ENCODE measurements around the gene DNTT. TPM values are rescaled to one million over a fixed set of nuclear protein-coding genes. Genes with fewer than 3 reads are reported as not detected.

Gene DNTT
- total RNA-seq, 2 donors from 2014 or later: 0.18 TPM; not detected in 1

DNA sequence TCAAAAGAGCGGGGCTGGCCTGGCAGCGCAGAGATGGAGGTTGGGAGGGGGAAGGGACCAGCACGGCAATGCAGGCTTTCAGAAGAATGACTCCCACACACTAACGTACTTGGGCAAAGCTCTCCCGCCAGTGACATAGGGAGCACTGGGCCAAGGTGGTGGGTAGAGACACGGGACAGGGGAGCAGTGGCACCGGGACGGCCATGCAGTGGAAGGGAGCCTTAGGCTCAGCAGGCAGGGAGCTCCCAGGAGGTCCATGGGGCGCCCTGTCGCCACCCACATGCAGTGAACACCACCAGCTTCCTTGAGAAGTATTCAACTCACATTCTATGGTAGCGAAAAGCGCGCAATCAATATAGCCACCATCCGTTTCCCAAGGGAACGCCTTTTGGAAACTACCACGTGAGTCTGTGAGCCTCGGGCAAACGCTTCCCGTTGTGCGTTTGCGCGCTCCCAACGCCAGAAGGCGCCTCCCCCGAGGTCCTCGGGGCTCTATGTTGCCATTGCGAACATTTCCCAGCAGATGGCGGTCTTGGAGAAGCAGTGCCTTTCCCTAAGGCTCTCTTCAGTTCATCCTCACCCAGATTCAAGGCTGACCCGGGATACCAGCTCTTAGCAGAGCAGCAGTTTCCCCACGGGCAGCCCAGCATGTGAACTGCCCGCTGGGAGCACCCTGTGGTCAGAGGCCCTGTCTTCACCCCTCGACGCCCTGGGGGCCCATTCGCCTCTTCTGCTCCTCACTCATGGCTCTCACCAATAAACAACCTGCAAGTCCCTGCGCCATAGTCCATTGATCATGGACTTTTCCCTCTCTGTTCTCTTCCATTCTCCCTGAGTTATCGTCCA is 71.0 kb downstream of the DNTT start:
- ATAC-seq (peak; percentile 83 to 84), DNase-seq (ENCODE audit: low spot score in 2 of 2) (peak; percentile 81 to 83)
- Mint-ChIP-seq H3K27ac (no peak overlapping the region), H3K9me3 (no peaks in the 10 kb centered on the region), H3K36me3 (no peaks in the 10 kb centered on the region)

- DNase-seq (ENCODE audit: low spot score in 2 of 2) (no peak), ATAC-seq (peak in 1 of 2 donors; percentile 17)
- H3K36me3 Mint-ChIP-seq: no peaks in the 10 kb centered on the region
- no peaks in the 10 kb centered on the region for H3K9me3 Mint-ChIP-seq
- H3K27ac Mint-ChIP-seq: no peak overlapping the region
These were observed 72.2 kb downstream of the DNTT start for GRCh38 chr10:96376483-96376882.

DNA sequence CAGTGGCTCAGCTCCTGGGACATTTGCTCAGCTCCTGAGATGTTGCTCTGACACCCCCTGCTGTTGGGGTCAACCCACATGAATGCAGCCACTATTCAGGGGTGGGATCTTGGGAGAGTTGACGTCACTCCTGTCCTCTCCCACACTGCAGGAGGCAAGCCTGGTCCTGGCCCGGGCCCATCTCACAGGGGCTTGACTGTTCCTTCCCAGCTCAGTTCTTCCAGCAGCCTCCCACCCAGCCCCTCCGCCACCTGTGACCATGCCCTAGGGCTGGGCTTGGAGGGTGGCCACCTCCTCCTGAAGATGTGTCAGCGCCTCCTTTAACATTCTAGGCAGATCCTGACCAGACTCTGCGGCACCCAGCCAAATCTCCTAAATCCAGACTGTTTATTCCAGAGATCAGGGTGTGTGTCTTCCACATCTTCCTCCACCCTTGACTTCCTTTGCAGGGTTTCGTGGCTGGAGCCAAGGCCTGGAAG is 73.6 kb downstream of the DNTT start:
- Mint-ChIP-seq H3K36me3 (no peaks in the 10 kb centered on the region), H3K9me3 (no peaks in the 10 kb centered on the region), H3K27ac (no peak overlapping the region)
- DNase-seq (ENCODE audit: low spot score in 2 of 2) (no peak), ATAC-seq (no peak)

DNA sequence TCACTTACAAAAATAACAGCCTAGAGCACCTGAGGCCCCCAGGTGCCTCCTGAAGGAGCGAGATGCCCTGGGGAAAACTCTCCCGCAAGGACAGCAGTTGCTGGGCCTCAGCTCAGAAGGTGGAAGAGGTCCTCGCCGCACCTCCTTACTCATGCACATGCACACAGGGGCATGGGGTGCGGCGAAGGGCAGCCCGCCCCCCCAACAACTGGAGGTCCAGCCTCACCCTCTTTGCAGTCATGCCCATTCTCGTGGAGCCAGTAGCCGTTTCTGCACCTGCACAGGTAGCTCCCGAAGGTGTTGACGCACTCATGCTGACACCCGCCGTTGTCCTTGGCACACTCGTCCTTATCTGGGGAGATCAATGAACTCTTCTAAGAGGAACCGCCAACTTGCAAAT is 74.5 kb downstream of the DNTT start:
- ATAC-seq (no peak), DNase-seq (ENCODE audit: low spot score in 2 of 2) (no peak)
- Mint-ChIP-seq H3K27ac (no peak overlapping the region), H3K9me3 (no peaks in the 10 kb centered on the region), H3K36me3 (no peaks in the 10 kb centered on the region)

DNA sequence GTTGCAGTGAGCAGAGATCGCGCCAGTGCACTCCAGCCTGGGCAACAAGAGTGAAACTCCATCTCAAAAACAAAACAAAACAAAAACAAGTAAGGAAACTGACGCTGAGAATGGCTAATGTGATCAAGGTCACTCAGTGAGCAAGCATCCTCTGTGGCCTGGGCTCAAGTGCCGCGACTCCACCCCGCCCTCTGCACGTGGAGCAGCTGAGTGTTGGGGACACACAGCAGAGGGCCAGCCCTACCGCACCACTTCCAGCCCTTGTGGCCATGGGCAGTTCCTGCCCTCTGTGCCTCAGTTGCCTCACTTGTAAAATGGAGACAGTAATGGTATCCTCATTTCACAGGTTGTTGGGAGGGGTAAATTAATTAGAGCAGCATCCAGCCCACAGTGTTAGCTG is 75.5 kb downstream of the DNTT start:
- Mint-ChIP-seq H3K9me3 (no peaks in the 10 kb centered on the region), H3K27ac (no peak overlapping the region), H3K36me3 (no peaks in the 10 kb centered on the region)
- DNase-seq (ENCODE audit: low spot score in 2 of 2) (no peak), ATAC-seq (no peak)

- Mint-ChIP-seq H3K36me3 (no peaks in the 10 kb centered on the region), H3K9me3 (no peaks in the 10 kb centered on the region), H3K27ac (no peak overlapping the region)
- ATAC-seq (no peak), DNase-seq (ENCODE audit: low spot score in 2 of 2) (no peak)
These were observed 76.6 kb downstream of the DNTT start for GRCh38 chr10:96380821-96381220.

- ATAC-seq (no peak), DNase-seq (ENCODE audit: low spot score in 2 of 2) (no peak)
- Mint-ChIP-seq H3K9me3 (no peaks in the 10 kb centered on the region), H3K36me3 (no peaks in the 10 kb centered on the region), H3K27ac (no peak overlapping the region)
These were observed 80.3 kb downstream of the DNTT start for GRCh38 chr10:96384506-96384905.

GRCh38 chr10:96387161-96387560 is 82.9 kb downstream of the DNTT start:
- Mint-ChIP-seq H3K27ac (no peak overlapping the region), H3K36me3 (no peaks in the 10 kb centered on the region), H3K9me3 (no peaks in the 10 kb centered on the region)
- no peak for DNase-seq (ENCODE audit: low spot score in 2 of 2)
- ATAC-seq: no peak

DNA sequence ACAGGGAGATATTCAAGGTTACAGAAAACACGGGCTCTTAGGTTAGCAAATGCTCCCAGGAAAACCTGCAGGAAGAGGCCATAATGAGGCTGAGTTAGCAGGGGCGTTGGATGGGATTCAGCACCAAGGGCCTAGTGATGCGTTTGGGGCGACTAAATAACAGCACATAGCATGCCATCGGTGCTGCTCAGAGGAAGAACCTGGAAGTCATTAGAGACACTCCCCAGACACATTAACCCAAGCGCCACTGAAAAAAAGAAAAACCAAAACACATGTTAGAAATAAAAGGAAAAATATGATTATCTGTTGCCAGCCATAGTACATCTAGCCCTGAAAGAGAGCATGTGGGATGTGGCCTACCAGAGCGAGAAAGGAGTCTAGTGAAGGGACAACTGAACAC is 83.4 kb downstream of the DNTT start:
- H3K36me3 Mint-ChIP-seq: no peaks in the 10 kb centered on the region
- H3K9me3 Mint-ChIP-seq: no peaks in the 10 kb centered on the region
- ATAC-seq (no peak), DNase-seq (ENCODE audit: low spot score in 2 of 2) (no peak)
- no peak overlapping the region for H3K27ac Mint-ChIP-seq

Other genes with a start within 250 kb of the DNTT start
- 10 to 100 TPM; 16.4 to 20.1 TPM for gene ZNF518A, start 174.1 kb upstream of the DNTT start, total RNA-seq
- not detected for gene BLNK, start 32.9 kb upstream of the DNTT start, total RNA-seq
- gene OPALIN, start 54.6 kb downstream of the DNTT start, total RNA-seq: not detected
- under 1 TPM in 1 of 2 donors, not detected in 1; 0.16 TPM for gene TLL2, start 209.5 kb downstream of the DNTT start, total RNA-seq